K562 (cell line): ENCODE results near the gene FOLR2.

Experiments used
- EZH2 ChIP-seq: IDR thresholded peaks from 2 replicates; pipeline ENCODE4 v1.6.1; 2012; ENCODE audit warnings: low read depth, mild to moderate bottlenecking, inconsistent platforms, low read length, borderline replicate concordance
- HDAC3 ChIP-seq: fragments of 450-650 bp; IDR thresholded peaks from 2 replicates; pipeline ENCODE4 v1.6.1; 2018; ENCODE audit warnings: borderline replicate concordance, mild to moderate bottlenecking, moderate library complexity; ENCODE audit not compliant: partially characterized antibody
- HMG20A ChIP-seq: fragments of 450-650 bp; formaldehyde crosslinking; conservative IDR thresholded peaks from 2 replicates; pipeline ENCODE4 v1.4.0; 2020; ENCODE audit warnings: mild to moderate bottlenecking, mixed read lengths
- KHSRP ChIP-seq: fragments of 450-650 bp; IDR thresholded peaks from 2 replicates; pipeline ENCODE4 v1.6.1; 2017
- KLF16 ChIP-seq: IDR thresholded peaks from 2 replicates; pipeline ENCODE4 v1.6.1; 2016; ENCODE audit warnings: antibody characterized with exemption
- MGA ChIP-seq: fragments of 450-650 bp; IDR thresholded peaks from 2 replicates; pipeline ENCODE4 v1.6.1; 2016; ENCODE audit warnings: mild to moderate bottlenecking, moderate library complexity
- POLR2AphosphoS5 ChIP-seq: IDR thresholded peaks from 2 replicates; pipeline ENCODE4 v1.6.1; 2011; ENCODE audit warnings: mild to moderate bottlenecking, low read depth, low read length, moderate library complexity; ENCODE audit not compliant: control insufficient read depth, insufficient read depth
- RUNX1 ChIP-seq: sonication (generic); IDR thresholded peaks from 2 replicates; pipeline ENCODE4 v1.6.1; 2016; ENCODE audit warnings: antibody characterized with exemption, low read depth
- USF1 ChIP-seq: sonication (generic); formaldehyde crosslinking; IDR thresholded peaks from 2 replicates; pipeline ENCODE4 v1.9.0; 2022; ENCODE audit warnings: mild to moderate bottlenecking, missing genetic modification reagents
- ZBTB11 ChIP-seq, 3 experiments: fragments of 200-800 bp in 1 of 3; fragments of 250-450 bp in 1 of 3; fragments of 450-650 bp in 1 of 3; sonication (Bioruptor Pico) in 1 of 3; sonication (Bioruptor generic) in 1 of 3; formaldehyde crosslinking in 1 of 3; IDR thresholded peaks; 2 replicates each; pipeline versions ENCODE4 v1.6.1 to v1.8.0; 2016 to 2022; ENCODE audit warnings: mild to moderate bottlenecking in 2 of 3, missing genetic modification characterization in 2 of 3, missing compliant biosample characterization in 1 of 3, moderate library complexity in 1 of 3
- ZBTB33 ChIP-seq: sonication (generic); formaldehyde crosslinking; IDR thresholded peaks from 2 replicates; pipeline ENCODE4 v1.8.1; 2023; ENCODE audit warnings: mild to moderate bottlenecking, missing genetic modification reagents
- ZNF232 ChIP-seq: sonication (generic); formaldehyde crosslinking; IDR thresholded peaks from 2 replicates; pipeline ENCODE4 v1.8.0; 2022; ENCODE audit warnings: mild to moderate bottlenecking, missing genetic modification reagents
- ZNF263 ChIP-seq: sonication (generic); formaldehyde crosslinking; IDR thresholded peaks from 2 replicates; pipeline ENCODE4 v1.8.0; 2022; ENCODE audit warnings: mild to moderate bottlenecking, missing genetic modification reagents, borderline replicate concordance
- ZNF398 ChIP-seq: fragments of 250-450 bp; sonication (Bioruptor Pico); IDR thresholded peaks from 2 replicates; pipeline ENCODE4 v1.8.0; 2021; ENCODE audit warnings: moderate library complexity, mild to moderate bottlenecking, inconsistent platforms

GRCh38 chr11:72244361-72245262 is 28.0 kb downstream of the FOLR2 start:
- TF ChIP-seq POLR2AphosphoS5 (no peak), ZNF263 (CRISPR knock-in tag) (no peak), KLF16 (no peak), ZBTB33 (CRISPR knock-in tag) (no peak), EZH2 (no peak), ZNF232 (CRISPR knock-in tag) (no peak), HDAC3 (no peak), KHSRP (no peak), ZBTB11 (CRISPR knock-in tag; IDR thresholded peaks at IDR 0.05) (no peak), ZNF398 (CRISPR knock-in tag) (no peak), MGA (no peak), HMG20A (CRISPR knock-in tag) (no peak), USF1 (CRISPR knock-in tag) (no peak), RUNX1 (no peak)
